ENCODE data around the gene MRPL57.
A peak's percentile ranks its signal among the peaks of the same experiment; 100 is the strongest.
"Not testable (repeated sequence)": the region's sequence is repeated elsewhere in the genome, so short reads cannot be mapped to it uniquely, and the experiment has no call there.

MRPL57 gene

DNA sequence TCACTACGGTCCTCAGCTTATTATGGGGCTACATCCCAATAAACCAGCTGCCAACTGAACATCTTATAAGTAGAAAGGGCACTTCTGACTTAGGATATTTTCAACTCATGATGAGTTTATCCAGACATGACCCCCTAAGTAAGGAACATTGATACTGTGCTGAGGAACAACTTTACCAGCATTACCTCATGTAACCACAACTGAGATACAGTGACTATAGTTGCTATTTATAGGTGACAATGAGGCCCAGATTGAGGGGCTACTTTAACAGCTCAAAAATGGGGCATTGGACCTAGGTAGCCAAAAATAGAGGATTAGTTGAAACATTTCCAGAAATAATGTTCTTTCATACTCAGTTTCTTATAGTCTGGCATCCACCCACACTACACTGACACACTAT lies 26.9 kb upstream of the MRPL57 start:
- Histone ChIP-seq H3K9me3 (ENCODE audit: control insufficient read depth, low read length) (no peaks in the 10 kb centered on the region), H3K9ac (ENCODE audit: low read length) (no peak overlapping the region), H3K4me3 (ENCODE audit: low read length) (no peak overlapping the region), H3K36me3 (ENCODE audit: control insufficient read depth, insufficient read depth, low read length, severe bottlenecking) (peaks cover 28% of the 10 kb centered on the region), H3K4me1 (ENCODE audit: control insufficient read depth, insufficient read depth, low read length) (peaks cover 7% of the 10 kb centered on the region), H3K27me3 (replicated peaks; ENCODE audit: control insufficient read depth, insufficient read depth, low read length) (no peaks in the 10 kb centered on the region)
- DNase-seq (ENCODE audit: low read depth), result no peak

DNA sequence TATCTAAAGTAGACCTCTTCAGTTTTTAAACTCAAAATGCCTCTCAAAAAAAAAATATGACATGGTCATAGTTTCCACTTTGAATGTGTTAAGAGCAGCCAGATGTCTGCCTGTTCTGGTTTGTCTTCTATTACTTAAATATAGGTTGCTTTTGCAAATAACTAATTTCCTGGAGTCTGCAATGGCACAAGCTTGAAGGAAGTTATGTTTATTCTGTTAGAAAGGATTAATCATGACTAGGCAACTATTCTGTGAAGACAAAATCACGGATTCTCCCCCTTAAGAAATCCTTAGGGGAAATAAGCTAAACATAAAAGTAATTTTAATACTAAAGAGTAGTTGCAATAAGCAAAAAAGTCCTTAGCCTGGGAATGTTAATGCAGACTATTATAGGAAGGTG lies 26.4 kb upstream of the MRPL57 start:
- Histone ChIP-seq H3K36me3 (ENCODE audit: control insufficient read depth, insufficient read depth, low read length, severe bottlenecking) (peaks cover 25% of the 10 kb centered on the region), H3K9me3 (ENCODE audit: control insufficient read depth, low read length) (no peaks in the 10 kb centered on the region), H3K4me3 (ENCODE audit: low read length) (no peak overlapping the region), H3K9ac (ENCODE audit: low read length) (no peak overlapping the region), H3K27me3 (replicated peaks; ENCODE audit: control insufficient read depth, insufficient read depth, low read length) (no peaks in the 10 kb centered on the region), H3K4me1 (ENCODE audit: control insufficient read depth, insufficient read depth, low read length) (peaks cover 7% of the 10 kb centered on the region)
- DNase-seq (ENCODE audit: low read depth), result peak; percentile 8

DNA sequence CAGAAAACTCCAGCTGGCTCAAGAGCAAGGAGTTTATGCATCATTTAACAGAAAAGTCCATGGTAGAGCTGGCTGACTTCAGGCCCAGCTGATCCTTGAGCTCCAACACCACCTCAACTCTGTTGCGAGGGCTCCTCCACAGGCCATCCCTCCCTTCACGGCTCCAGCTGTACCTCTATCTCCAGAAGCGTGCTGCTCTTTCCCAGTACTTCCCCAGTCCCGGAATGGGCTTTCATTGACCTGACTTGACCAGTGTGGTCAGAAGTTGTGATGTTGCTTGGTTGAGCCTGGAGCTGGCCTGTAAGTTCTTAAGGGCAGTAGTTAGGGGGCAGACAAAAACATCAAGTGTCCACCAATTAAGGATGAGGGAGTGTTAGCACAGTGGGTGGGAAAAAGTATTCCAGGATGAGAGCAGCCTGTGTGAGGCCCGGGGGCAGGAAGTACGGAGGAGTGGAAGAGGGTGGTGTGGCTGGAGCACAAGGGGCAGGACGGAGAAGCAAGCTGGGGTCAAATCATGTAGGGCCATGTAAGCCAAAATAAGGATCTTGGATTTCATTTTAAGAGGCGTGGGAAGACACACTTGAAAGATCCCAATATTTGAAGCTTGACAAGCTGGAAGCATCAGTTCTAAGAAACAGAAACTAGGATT lies 24.1 kb upstream of the MRPL57 start:
- DNase-seq (ENCODE audit: low read depth), result no peak
- Histone ChIP-seq H3K4me1 (ENCODE audit: control insufficient read depth, insufficient read depth, low read length) (peaks cover 7% of the 10 kb centered on the region), H3K9ac (ENCODE audit: low read length) (no peak overlapping the region), H3K36me3 (ENCODE audit: control insufficient read depth, insufficient read depth, low read length, severe bottlenecking) (peaks cover 10% of the 10 kb centered on the region), H3K27me3 (replicated peaks; ENCODE audit: control insufficient read depth, insufficient read depth, low read length) (no peaks in the 10 kb centered on the region), H3K9me3 (ENCODE audit: control insufficient read depth, low read length) (no peaks in the 10 kb centered on the region), H3K4me3 (ENCODE audit: low read length) (no peak overlapping the region)

DNA sequence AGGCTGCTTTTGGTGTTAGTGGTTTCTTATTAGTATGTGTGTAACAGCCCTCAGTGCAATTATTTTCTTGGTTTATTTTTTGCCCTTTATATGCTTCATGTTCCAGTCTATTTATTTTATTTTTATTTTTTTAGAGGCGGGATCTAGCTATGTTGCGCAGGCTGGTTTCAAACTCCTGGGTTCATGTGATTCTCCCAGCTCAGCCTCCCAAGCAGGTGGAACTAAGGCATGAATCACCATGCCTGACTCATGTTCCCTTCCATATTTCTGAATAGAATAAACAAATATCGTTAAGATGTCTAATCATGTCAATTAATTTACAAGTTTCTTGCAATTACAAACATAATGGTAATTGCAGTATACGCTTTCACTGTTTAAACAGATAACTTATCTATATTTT lies 11.8 kb upstream of the MRPL57 start:
- H3K4me1 ChIP-seq (ENCODE audit: control insufficient read depth, insufficient read depth, low read length), result peaks cover 6% of the 10 kb centered on the region
- DNase-seq (ENCODE audit: low read depth), result no peak
- H3K27me3 ChIP-seq (replicated peaks; ENCODE audit: control insufficient read depth, insufficient read depth, low read length), result no peaks in the 10 kb centered on the region
- H3K36me3 ChIP-seq (ENCODE audit: control insufficient read depth, insufficient read depth, low read length, severe bottlenecking), result no peaks in the 10 kb centered on the region
- no peak overlapping the region for H3K9ac ChIP-seq (ENCODE audit: low read length)
- no peaks in the 10 kb centered on the region for H3K9me3 ChIP-seq (ENCODE audit: control insufficient read depth, low read length)
- no peak overlapping the region for H3K4me3 ChIP-seq (ENCODE audit: low read length)

DNA sequence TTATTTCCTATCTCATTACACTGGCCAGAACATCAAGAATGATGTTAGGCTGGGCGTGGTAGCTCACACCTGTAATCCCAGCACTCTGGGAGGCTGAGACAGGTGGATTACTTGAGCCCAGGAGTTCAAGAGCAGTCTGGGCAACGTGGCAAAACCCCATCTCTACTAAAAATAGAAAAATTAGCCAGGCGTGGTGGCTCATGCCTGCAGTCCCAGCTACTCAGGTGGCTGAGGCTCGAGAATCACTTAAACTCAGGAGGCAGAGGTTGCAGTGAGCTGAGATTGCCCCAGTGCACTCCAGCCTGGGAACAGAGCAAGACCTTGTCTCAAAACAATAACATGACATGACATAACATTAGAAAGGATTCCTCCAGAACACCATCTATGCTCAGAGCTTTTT lies 10.9 kb upstream of the MRPL57 start:
- H3K36me3 ChIP-seq (ENCODE audit: control insufficient read depth, insufficient read depth, low read length, severe bottlenecking); H3K4me3 ChIP-seq (ENCODE audit: low read length); H3K27me3 ChIP-seq (replicated peaks; ENCODE audit: control insufficient read depth, insufficient read depth, low read length); DNase-seq (ENCODE audit: low read depth); H3K9ac ChIP-seq (ENCODE audit: low read length); H3K9me3 ChIP-seq (ENCODE audit: control insufficient read depth, low read length): not testable (repeated sequence)
- H3K4me1 ChIP-seq (ENCODE audit: control insufficient read depth, insufficient read depth, low read length), result peaks cover 16% of the 10 kb centered on the region

DNA sequence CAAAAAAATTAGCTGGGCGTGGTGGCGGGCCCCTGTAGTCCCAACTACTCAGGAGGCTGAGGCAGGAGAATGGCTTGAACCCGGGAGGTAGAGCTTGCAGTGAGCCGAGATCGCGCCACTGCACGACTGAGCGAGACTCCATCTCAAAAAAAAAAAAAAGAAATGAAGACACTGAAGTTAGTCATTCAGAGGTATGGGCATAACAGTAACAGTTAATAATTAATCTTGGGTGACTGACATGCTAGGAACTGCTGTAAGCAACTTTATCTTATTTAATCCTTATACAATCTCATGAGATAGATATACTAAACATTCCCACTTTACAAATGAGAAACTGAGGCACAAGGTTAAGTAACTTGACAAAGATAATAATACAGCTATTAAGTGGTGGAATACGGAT lies 5.0 kb upstream of the MRPL57 start:
- Histone ChIP-seq H3K9me3 (ENCODE audit: control insufficient read depth, low read length) (no peaks in the 10 kb centered on the region), H3K4me1 (ENCODE audit: control insufficient read depth, insufficient read depth, low read length) (peaks cover 21% of the 10 kb centered on the region), H3K9ac (ENCODE audit: low read length) (no peak overlapping the region), H3K36me3 (ENCODE audit: control insufficient read depth, insufficient read depth, low read length, severe bottlenecking) (no peaks in the 10 kb centered on the region), H3K27me3 (replicated peaks; ENCODE audit: control insufficient read depth, insufficient read depth, low read length) (no peaks in the 10 kb centered on the region), H3K4me3 (ENCODE audit: low read length) (no peak overlapping the region)
- DNase-seq (ENCODE audit: low read depth), result no peak

DNA sequence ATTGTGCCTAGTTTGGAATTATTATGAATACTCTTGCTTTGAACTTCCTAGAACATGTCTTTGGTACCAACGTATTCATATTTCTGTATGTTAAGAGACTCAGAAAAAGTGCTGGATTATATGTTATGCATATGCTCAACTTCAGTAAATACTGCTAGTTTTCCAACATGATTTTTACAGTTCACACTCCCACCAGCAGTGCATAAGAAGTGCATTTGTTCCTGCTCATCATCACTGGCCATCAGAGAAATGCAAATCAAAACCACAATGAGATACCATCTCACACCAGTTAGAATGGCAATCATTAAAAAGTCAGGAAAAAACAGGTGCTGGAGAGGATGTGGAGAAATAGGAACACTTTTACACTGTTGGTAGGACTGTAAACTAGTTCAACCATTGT lies 2.7 kb upstream of the MRPL57 start:
- H3K9me3 ChIP-seq (ENCODE audit: control insufficient read depth, low read length), result not testable (repeated sequence)

DNA sequence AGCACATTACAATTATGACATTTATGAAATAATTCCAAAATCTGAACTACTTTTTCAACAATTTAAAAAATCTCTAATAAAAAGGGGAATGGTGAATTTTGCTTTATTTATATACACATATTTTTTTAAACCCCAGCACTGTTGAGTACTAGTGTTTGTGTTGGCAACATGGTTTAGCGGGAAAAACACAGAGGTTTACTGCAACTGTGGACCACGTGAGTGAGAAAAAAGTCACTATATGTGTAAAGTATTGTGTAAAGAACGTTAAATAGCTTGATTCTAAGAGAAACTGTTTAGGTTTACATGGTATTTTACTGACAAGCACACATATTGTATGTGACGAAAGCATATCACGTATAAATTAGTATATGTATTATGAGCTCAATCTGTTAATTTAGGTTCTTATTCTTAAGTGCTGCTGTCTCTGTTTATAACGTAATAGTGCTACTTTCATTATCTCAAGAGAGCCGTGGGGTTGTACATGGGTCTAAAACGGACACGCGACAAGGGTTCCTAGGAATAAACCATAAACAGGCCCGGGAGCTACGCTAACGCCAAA lies 723 bp upstream of the MRPL57 start:
- H3K9me3 ChIP-seq (ENCODE audit: control insufficient read depth, low read length), result no peaks in the 10 kb centered on the region
- peak overlapping the region; percentile 90 for H3K9ac ChIP-seq (ENCODE audit: low read length)
- H3K36me3 ChIP-seq (ENCODE audit: control insufficient read depth, insufficient read depth, low read length, severe bottlenecking), result no peaks in the 10 kb centered on the region
- peak overlapping the region; percentile 85 for H3K4me3 ChIP-seq (ENCODE audit: low read length)
- no peaks in the 10 kb centered on the region for H3K27me3 ChIP-seq (replicated peaks; ENCODE audit: control insufficient read depth, insufficient read depth, low read length)
- no peak for DNase-seq (ENCODE audit: low read depth)
- peaks cover 13% of the 10 kb centered on the region for H3K4me1 ChIP-seq (ENCODE audit: control insufficient read depth, insufficient read depth, low read length)

More for the DNA sequence above, 2.7 kb upstream of the MRPL57 start:
- not testable (repeated sequence) for DNase-seq (ENCODE audit: low read depth); H3K9ac ChIP-seq (ENCODE audit: low read length); H3K27me3 ChIP-seq (replicated peaks; ENCODE audit: control insufficient read depth, insufficient read depth, low read length); H3K4me3 ChIP-seq (ENCODE audit: low read length); H3K36me3 ChIP-seq (ENCODE audit: control insufficient read depth, insufficient read depth, low read length, severe bottlenecking)
- peaks cover 27% of the 10 kb centered on the region for H3K4me1 ChIP-seq (ENCODE audit: control insufficient read depth, insufficient read depth, low read length)

DNA sequence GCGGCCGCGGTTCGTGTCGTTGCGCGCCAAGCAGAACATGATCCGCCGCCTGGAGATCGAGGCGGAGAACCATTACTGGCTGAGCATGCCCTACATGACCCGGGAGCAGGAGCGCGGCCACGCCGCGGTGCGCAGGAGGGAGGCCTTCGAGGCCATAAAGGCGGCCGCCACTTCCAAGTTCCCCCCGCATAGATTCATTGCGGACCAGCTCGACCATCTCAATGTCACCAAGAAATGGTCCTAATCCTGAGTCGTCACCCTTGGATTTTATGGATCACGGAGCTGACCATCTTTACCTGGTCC lies 475 bp downstream of the MRPL57 start:
- Histone ChIP-seq H3K9me3 (ENCODE audit: control insufficient read depth, low read length) (no peaks in the 10 kb centered on the region), H3K27me3 (replicated peaks; ENCODE audit: control insufficient read depth, insufficient read depth, low read length) (no peaks in the 10 kb centered on the region), H3K4me3 (ENCODE audit: low read length) (peak overlapping the region; percentile 85), H3K36me3 (ENCODE audit: control insufficient read depth, insufficient read depth, low read length, severe bottlenecking) (no peaks in the 10 kb centered on the region), H3K4me1 (ENCODE audit: control insufficient read depth, insufficient read depth, low read length) (peaks cover 10% of the 10 kb centered on the region), H3K9ac (ENCODE audit: low read length) (peak overlapping the region; percentile 90)
- no peak for DNase-seq (ENCODE audit: low read depth)

DNA sequence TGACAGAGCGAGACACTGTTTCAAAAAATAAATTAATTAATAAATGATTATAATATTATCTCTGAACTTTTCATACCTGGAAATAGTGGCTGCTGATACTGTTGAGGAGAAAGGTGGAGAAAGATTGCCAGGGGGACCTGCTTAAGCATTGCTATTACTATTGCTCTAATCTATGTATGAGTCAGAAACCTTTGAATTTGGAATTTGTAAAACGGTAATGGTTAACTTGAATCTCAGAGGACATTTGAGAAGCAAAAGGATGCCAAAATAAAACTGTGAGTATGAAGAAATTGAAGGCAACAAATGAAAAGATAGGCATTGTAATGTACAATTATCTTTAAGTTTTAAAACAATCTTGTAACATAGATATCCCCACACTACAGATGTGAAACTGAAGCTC lies 5.2 kb downstream of the MRPL57 start:
- no peak for DNase-seq (ENCODE audit: low read depth)
- Histone ChIP-seq H3K4me3 (ENCODE audit: low read length) (no peak overlapping the region), H3K9me3 (ENCODE audit: control insufficient read depth, low read length) (no peaks in the 10 kb centered on the region), H3K27me3 (replicated peaks; ENCODE audit: control insufficient read depth, insufficient read depth, low read length) (no peaks in the 10 kb centered on the region), H3K36me3 (ENCODE audit: control insufficient read depth, insufficient read depth, low read length, severe bottlenecking) (no peaks in the 10 kb centered on the region), H3K9ac (ENCODE audit: low read length) (no peak overlapping the region), H3K4me1 (ENCODE audit: control insufficient read depth, insufficient read depth, low read length) (peaks cover 10% of the 10 kb centered on the region)

DNA sequence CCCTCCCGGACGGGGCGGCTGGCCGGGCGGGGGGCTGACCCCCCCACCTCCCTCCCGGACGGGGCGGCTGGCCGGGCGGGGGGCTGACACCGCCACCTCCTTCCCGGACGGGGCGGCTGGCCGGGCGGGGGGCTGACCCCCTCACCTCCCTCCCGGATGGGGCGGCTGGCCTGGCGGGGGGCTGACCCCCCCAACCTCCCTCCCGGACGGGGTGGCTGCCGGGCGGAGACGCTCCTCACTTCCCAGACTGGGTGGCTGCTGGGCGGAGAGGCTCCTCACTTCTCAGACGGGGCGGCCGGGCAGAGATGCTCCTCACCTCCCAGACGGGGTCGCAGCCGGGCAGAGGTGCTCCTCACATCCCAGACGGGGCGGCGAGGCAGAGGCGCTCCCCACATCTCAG lies 10.0 kb downstream of the MRPL57 start:
- H3K4me3 ChIP-seq (ENCODE audit: low read length); DNase-seq (ENCODE audit: low read depth); H3K9me3 ChIP-seq (ENCODE audit: control insufficient read depth, low read length); H3K4me1 ChIP-seq (ENCODE audit: control insufficient read depth, insufficient read depth, low read length); H3K27me3 ChIP-seq (replicated peaks; ENCODE audit: control insufficient read depth, insufficient read depth, low read length); H3K9ac ChIP-seq (ENCODE audit: low read length); H3K36me3 ChIP-seq (ENCODE audit: control insufficient read depth, insufficient read depth, low read length, severe bottlenecking): not testable (repeated sequence)

DNA sequence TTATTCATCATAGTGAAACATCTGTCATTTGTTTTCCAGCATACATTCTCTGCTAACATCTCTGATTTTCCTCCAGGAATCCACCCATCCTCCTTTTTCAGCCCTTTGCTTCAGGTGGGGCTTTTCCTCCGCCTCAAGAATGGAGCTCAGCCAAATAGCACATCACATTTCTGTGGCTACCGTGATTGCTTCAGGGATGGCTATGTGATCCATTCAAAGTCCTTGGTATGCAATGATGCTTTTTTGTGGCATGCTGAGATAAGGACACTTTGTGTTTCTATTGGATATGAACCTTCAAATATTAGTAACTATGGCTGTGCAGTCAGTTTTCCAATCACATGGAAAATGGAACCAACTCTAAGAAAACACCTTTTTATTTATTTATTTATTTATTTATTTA lies 18.3 kb downstream of the MRPL57 start:
- not testable (repeated sequence) for H3K4me1 ChIP-seq (ENCODE audit: control insufficient read depth, insufficient read depth, low read length); H3K9me3 ChIP-seq (ENCODE audit: control insufficient read depth, low read length); H3K4me3 ChIP-seq (ENCODE audit: low read length); H3K9ac ChIP-seq (ENCODE audit: low read length); H3K36me3 ChIP-seq (ENCODE audit: control insufficient read depth, insufficient read depth, low read length, severe bottlenecking); H3K27me3 ChIP-seq (replicated peaks; ENCODE audit: control insufficient read depth, insufficient read depth, low read length)
- DNase-seq (ENCODE audit: low read depth), result peak; percentile 3

Measured in adipocyte (in vitro differentiated cells).